GM18868 (cell line): ENCODE measurements around the gene BLOC1S3.

Experiments
- ATAC-seq: cut with Tn5 transposase; IDR thresholded peaks from one replicate; pipeline ENCODE4 v1.9.1; 2021; ENCODE audit warnings: mild to moderate bottlenecking, moderate library complexity; ENCODE audit not compliant: unreplicated experiment

BLOC1S3 gene

GRCh38 chr19:45161738-45162607, 16.6 kb upstream of the BLOC1S3 start:
- no peak for ATAC-seq

- no peak for ATAC-seq
These were observed 15.9 kb upstream of the BLOC1S3 start for GRCh38 chr19:45162608-45163143.

- ATAC-seq = no peak
These were observed 15.4 kb upstream of the BLOC1S3 start for GRCh38 chr19:45163156-45163555.

GRCh38 chr19:45163751-45164460, 14.7 kb upstream of the BLOC1S3 start:
- no peak for ATAC-seq

GRCh38 chr19:45164577-45165335, 13.8 kb upstream of the BLOC1S3 start:
- ATAC-seq = peak; percentile 85

- ATAC-seq = no peak
These were observed 11.8 kb upstream of the BLOC1S3 start for GRCh38 chr19:45166723-45167252.

- no peak for ATAC-seq
These were observed 9.7 kb upstream of the BLOC1S3 start for GRCh38 chr19:45168767-45169351.

GRCh38 chr19:45169602-45170001, 9.0 kb upstream of the BLOC1S3 start:
- no peak for ATAC-seq

GRCh38 chr19:45170146-45171106, 8.2 kb upstream of the BLOC1S3 start:
- ATAC-seq = no peak

- no peak for ATAC-seq
These were observed 7.4 kb upstream of the BLOC1S3 start for GRCh38 chr19:45171211-45171623.

- no peak for ATAC-seq
These were observed 6.4 kb upstream of the BLOC1S3 start for GRCh38 chr19:45172173-45172572.

GRCh38 chr19:45172611-45173208, 5.9 kb upstream of the BLOC1S3 start:
- ATAC-seq = no peak

- no peak for ATAC-seq
These were observed 4.8 kb upstream of the BLOC1S3 start for GRCh38 chr19:45173816-45174215.

GRCh38 chr19:45175515-45176345, 2.9 kb upstream of the BLOC1S3 start:
- ATAC-seq = no peak

GRCh38 chr19:45177817-45178261, 745 bp upstream of the BLOC1S3 start, which contains the start of gene TRAPPC6A:
TSS of gene TRAPPC6A (minus strand) at chr19:45178237. CDS start at chr19:45178218, 19 bp downstream.
- ATAC-seq = no peak

- ATAC-seq = no peak
These were observed 698 bp downstream of the BLOC1S3 start for GRCh38 chr19:45179072-45179891.

- ATAC-seq = no peak
These were observed 1.3 kb downstream of the BLOC1S3 start for GRCh38 chr19:45179892-45180370.
